RWPE1 (cell line): ENCODE measurements around the gene AMIGO1.

ENCODE experiments used
- CTCF ChIA-PET: fragments of 350-600 bp; sonication (Branson Sonifier 250); formaldehyde crosslinking; extraction: SDS; loops from one replicate; lab custom pipeline; 2021; lab: Yijun Ruan, JAX
- POLR2A ChIA-PET: fragments of 400-600 bp; formaldehyde crosslinking; extraction: SDS; loops from one replicate; lab custom pipeline; 2020; ENCODE audit warnings: antibody characterized with exemption; ENCODE audit not compliant: low non-redundant PET; lab: Yijun Ruan, JAX
- DNase-seq: peaks from one replicate; pipeline ENCODE4 v3.0.0; 2012; ENCODE audit warnings: low spot score
- H3K27ac ChIP-seq: fragments of 450-650 bp; 2 replicates; pipeline ENCODE4 v1.5.1; 2017
- CTCF ChIP-seq: fragments of 450-650 bp; conservative IDR thresholded peaks from 2 replicates; pipeline ENCODE4 v1.5.1; 2017; ENCODE audit warnings: low read depth, mild to moderate bottlenecking

AMIGO1 gene

GRCh38 chr1:109538827-109539555 is 29.5 kb upstream of the AMIGO1 start:
- no peak for DNase-seq
- CTCF ChIA-PET, result interaction anchor here (0.6 kb wide), 2 partner anchors 48 to 107 kb away, joined by 3 read pairs; no protein-coding TSS in a partner anchor
- POLR2A ChIA-PET, result interaction anchor here (1.1 kb wide), 1 partner anchor 9 kb away, joined by 3 read pairs; the partner anchor contains the start of gene GNAI3
- no peak overlapping the region for H3K27ac ChIP-seq
- no peak for TF ChIP-seq CTCF

GRCh38 chr1:109537450-109538178 is 28.1 kb upstream of the AMIGO1 start:
- CTCF ChIA-PET, result no interaction called here
- no peak for DNase-seq
- TF ChIP-seq CTCF, result no peak
- no peak overlapping the region for H3K27ac ChIP-seq
- POLR2A ChIA-PET, result interaction anchor here (1.1 kb wide), 1 partner anchor 11 kb away, joined by 3 read pairs; the partner anchor contains the start of gene GNAI3

- POLR2A ChIA-PET, result no interaction called here
- H3K27ac ChIP-seq, result no peak overlapping the region
- CTCF ChIA-PET, result interaction anchor here (1.3 to 6.9 kb wide), 2 partner anchors 46 to 104 kb away, joined by 3 to 180 read pairs; partner anchors contain the start of gene CYB561D1
These were observed 26.5 kb upstream of the AMIGO1 start for GRCh38 chr1:109535971-109536491.

GRCh38 chr1:109535481-109535880 is 26.0 kb upstream of the AMIGO1 start:
- TF ChIP-seq CTCF, result no peak
- ChIA-PET CTCF (interaction anchor here (1.3 to 6.9 kb wide), 2 partner anchors 45 to 105 kb away, joined by 3 to 180 read pairs; partner anchors contain the start of gene CYB561D1), POLR2A (no interaction called here)
- H3K27ac ChIP-seq, result no peak overlapping the region
- DNase-seq, result no peak

More at GRCh38 chr1:109535971-109536491, 26.5 kb upstream of the AMIGO1 start:
- no peak for TF ChIP-seq CTCF
- DNase-seq, result no peak

GRCh38 chr1:109534307-109534858 is 24.9 kb upstream of the AMIGO1 start:
- no peak for TF ChIP-seq CTCF
- CTCF ChIA-PET, result interaction anchor here (0.6 to 6.9 kb wide), 2 partner anchors 37 to 44 kb away, joined by 3 to 180 read pairs; partner anchors contain the start of gene CYB561D1
- POLR2A ChIA-PET, result no interaction called here
- no peak overlapping the region for H3K27ac ChIP-seq
- no peak for DNase-seq
